Smooth muscle cell (in vitro differentiated cells): ENCODE data around the gene KCNMB2. TPM values are rescaled to one million over a fixed set of nuclear protein-coding genes. Genes with fewer than 3 reads are reported as not detected.
A peak's percentile ranks its signal among the peaks of the same experiment; 100 is the strongest.

Source experiments
- DNase-seq: peaks from one replicate; lab custom pipeline; 2025; ENCODE audit not compliant: unreplicated experiment; lab: John Stamatoyannopoulos, UW
- H2AFZ ChIP-seq: fragments of 200-600 bp; sonication (generic); 2 replicates; pipeline ENCODE4 v1.6.0; 2016; ENCODE audit warnings: antibody characterized with exemption, low read depth, mild to moderate bottlenecking
- H3F3A ChIP-seq: fragments of 200-600 bp; sonication (generic); 2 replicates; pipeline ENCODE4 v1.6.0; 2017; ENCODE audit warnings: antibody characterized with exemption, low read depth
- H3K27ac ChIP-seq: fragments of 200-600 bp; sonication (generic); 2 replicates; pipeline ENCODE4 v1.5.1; 2016; ENCODE audit warnings: low read depth, mild to moderate bottlenecking
- H3K27me3 ChIP-seq: fragments of 200-600 bp; sonication (generic); 2 replicates; pipeline ENCODE4 v1.6.1; 2016; ENCODE audit warnings: low read depth, mild to moderate bottlenecking
- H3K36me3 ChIP-seq: fragments of 200-600 bp; sonication (generic); 2 replicates; pipeline ENCODE4 v1.5.1; 2016; ENCODE audit warnings: low read depth
- H3K4me1 ChIP-seq: fragments of 200-600 bp; sonication (generic); 2 replicates; pipeline ENCODE4 v1.5.1; 2016; ENCODE audit warnings: low read depth
- H3K4me2 ChIP-seq: fragments of 200-600 bp; sonication (generic); 2 replicates; pipeline ENCODE4 v1.6.0; 2016; ENCODE audit warnings: mild to moderate bottlenecking
- H3K4me3 ChIP-seq: fragments of 200-600 bp; sonication (generic); 2 replicates; pipeline ENCODE4 v1.5.1; 2016; ENCODE audit warnings: mild to moderate bottlenecking
- H3K79me2 ChIP-seq: fragments of 200-600 bp; sonication (generic); 2 replicates; pipeline ENCODE4 v1.6.0; 2016; ENCODE audit warnings: low read depth, mild to moderate bottlenecking
- H3K9ac ChIP-seq: fragments of 200-600 bp; sonication (generic); 2 replicates; pipeline ENCODE4 v1.6.0; 2016; ENCODE audit warnings: low read depth
- H3K9me3 ChIP-seq: fragments of 200-600 bp; sonication (generic); replicated peaks from 2 replicates; pipeline ENCODE4 v1.5.1; 2016; ENCODE audit warnings: low read depth
- H4K20me1 ChIP-seq: fragments of 200-600 bp; sonication (generic); 2 replicates; pipeline ENCODE4 v1.6.0; 2016; ENCODE audit warnings: low read depth
- CTCF ChIP-seq: fragments of 200-600 bp; sonication (generic); IDR thresholded peaks from 2 replicates; pipeline ENCODE4 v1.5.1; 2017; ENCODE audit warnings: borderline replicate concordance, mild to moderate bottlenecking, antibody characterized with exemption; ENCODE audit not compliant: insufficient read depth, poor library complexity, severe bottlenecking
- WGBS: methylation state at CpG from one replicate; pipeline ENCODE4 v1.1.7; 2016; ENCODE audit warnings: low lambda C conversion rate; 5-methylcytosine and 5-hydroxymethylcytosine counted together
- polyA plus RNA-seq: library from polyadenylated mRNA; unstranded; fragments of >200 nt; fragmentation: Nextera tagmentation; extraction: Ambion mirVana; gene quantifications from 2 replicates; pipeline ENCODE4 v1.2.1, GENCODE V29; 2016
- total RNA-seq: library from RNA; depleted of rRNA; stranded (reverse); fragments of >200 nt; gene quantifications from 2 replicates; pipeline ENCODE4 v1.2.3, GENCODE V29; 2014

Gene KCNMB2
- total and polyA plus RNA-seq, 2 experiments from 2014 or later: 0.09 TPM; not detected in 1

GRCh38 chr3:178618896-178619295 is 82.7 kb downstream of the KCNMB2 start:
- no peak overlapping the region for H2AFZ ChIP-seq
- no peak overlapping the region for H3K4me3 ChIP-seq
- peak overlapping the region; percentile 61 for H3K4me2 ChIP-seq

GRCh38 chr3:178623666-178624255 is 87.5 kb downstream of the KCNMB2 start:
- H3K79me2 ChIP-seq: no peaks in the 10 kb centered on the region
- H3K4me2 ChIP-seq: no peak overlapping the region
- H3F3A ChIP-seq: no peaks in the 10 kb centered on the region
- no peak overlapping the region for H3K9ac ChIP-seq
- H3K36me3 ChIP-seq: no peaks in the 10 kb centered on the region
- no peak for DNase-seq
- no peaks in the 10 kb centered on the region for H3K9me3 ChIP-seq
- H3K27ac ChIP-seq: no peak overlapping the region
- 61% methylated on average over 3 of the region's 3 CpGs for WGBS
- H2AFZ ChIP-seq: no peak overlapping the region
- H3K27me3 ChIP-seq: peaks cover 16% of the 10 kb centered on the region
- no peaks in the 10 kb centered on the region for H4K20me1 ChIP-seq
- no peak for TF ChIP-seq CTCF
- no peak overlapping the region for H3K4me3 ChIP-seq
- no peaks in the 10 kb centered on the region for H3K4me1 ChIP-seq

More at GRCh38 chr3:178618896-178619295, 82.7 kb downstream of the KCNMB2 start:
- Histone ChIP-seq H3K27me3 (peaks cover 16% of the 10 kb centered on the region), H3F3A (no peaks in the 10 kb centered on the region), H3K9me3 (no peaks in the 10 kb centered on the region), H3K36me3 (no peaks in the 10 kb centered on the region), H3K4me1 (peaks cover 4% of the 10 kb centered on the region), H4K20me1 (no peaks in the 10 kb centered on the region), H3K79me2 (no peaks in the 10 kb centered on the region), H3K27ac (no peak overlapping the region), H3K9ac (no peak overlapping the region)
- WGBS: 14% methylated on average over 2 of the region's 2 CpGs
- TF ChIP-seq CTCF: no peak
- no peak for DNase-seq

- Histone ChIP-seq H3K9ac (no peak overlapping the region), H3K27ac (no peak overlapping the region), H3K9me3 (no peaks in the 10 kb centered on the region), H2AFZ (no peak overlapping the region), H3K4me3 (no peak overlapping the region), H3K27me3 (peaks cover 16% of the 10 kb centered on the region), H3K36me3 (no peaks in the 10 kb centered on the region), H3K79me2 (no peaks in the 10 kb centered on the region), H4K20me1 (no peaks in the 10 kb centered on the region), H3K4me2 (no peak overlapping the region), H3K4me1 (no peaks in the 10 kb centered on the region), H3F3A (no peaks in the 10 kb centered on the region)
- DNase-seq: no peak
- TF ChIP-seq CTCF: no peak
These were observed 88.0 kb downstream of the KCNMB2 start for GRCh38 chr3:178624276-178624675.

GRCh38 chr3:178625053-178625600 is 88.9 kb downstream of the KCNMB2 start:
- Histone ChIP-seq H3K27ac (no peak overlapping the region), H3K9ac (no peak overlapping the region), H3K36me3 (no peaks in the 10 kb centered on the region), H2AFZ (no peak overlapping the region), H3K9me3 (no peaks in the 10 kb centered on the region), H3K27me3 (peaks cover 16% of the 10 kb centered on the region), H3K4me2 (no peak overlapping the region), H3K4me1 (no peaks in the 10 kb centered on the region), H3K79me2 (no peaks in the 10 kb centered on the region), H3F3A (no peaks in the 10 kb centered on the region), H3K4me3 (no peak overlapping the region), H4K20me1 (no peaks in the 10 kb centered on the region)
- TF ChIP-seq CTCF: no peak
- no peak for DNase-seq
- 99% methylated on average over 7 of the region's 7 CpGs for WGBS
